GM12801 (cell line): ENCODE data around the gene WDR75.

Experiments used
- CTCF ChIP-seq: IDR thresholded peaks from one replicate; pipeline ENCODE4 v1.5.1; 2011; ENCODE audit warnings: control low read depth; ENCODE audit not compliant: insufficient read length; ENCODE audit errors: extremely low read depth

The WDR75 gene

GRCh38 chr2:189440947-189441708 is at the start of gene WDR75:
Gene WDR75, plus strand, starts transcription at chr2:189441474. Its CDS starts 19 bp downstream, at chr2:189441493.
- TF ChIP-seq CTCF = no peak

DNA sequence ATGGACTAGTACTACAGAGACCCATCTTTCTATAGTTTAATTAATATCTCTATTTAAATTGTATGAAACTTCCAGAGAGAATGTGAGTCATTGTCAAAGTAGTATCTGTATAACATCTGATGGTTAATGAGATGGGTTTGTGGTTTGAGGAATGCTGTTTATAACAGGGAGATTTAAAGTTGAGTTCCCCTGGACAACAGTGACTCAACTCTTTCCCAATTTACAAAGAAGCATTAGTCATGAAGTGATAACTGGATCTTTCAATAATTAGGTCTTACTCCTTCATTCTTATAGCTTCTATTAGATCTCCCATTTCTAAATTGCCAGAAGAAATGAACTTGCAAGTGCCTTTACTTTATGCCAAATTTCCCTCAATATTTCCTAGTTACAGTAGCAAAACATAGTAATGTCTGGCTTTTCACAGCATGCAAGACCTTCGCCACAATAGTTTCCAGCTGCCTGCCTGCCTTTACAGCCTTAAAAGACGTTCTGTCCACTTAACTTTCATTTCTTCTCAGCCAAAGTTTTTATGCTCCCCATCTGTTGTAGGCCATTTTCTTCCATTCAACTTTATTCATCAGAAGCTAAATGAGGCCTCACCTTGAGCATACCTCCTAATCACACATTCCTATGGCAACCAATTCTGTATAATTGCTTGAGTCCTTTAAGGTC is 47.7 kb upstream of the WDR75 start:
- no peak for TF ChIP-seq CTCF

DNA sequence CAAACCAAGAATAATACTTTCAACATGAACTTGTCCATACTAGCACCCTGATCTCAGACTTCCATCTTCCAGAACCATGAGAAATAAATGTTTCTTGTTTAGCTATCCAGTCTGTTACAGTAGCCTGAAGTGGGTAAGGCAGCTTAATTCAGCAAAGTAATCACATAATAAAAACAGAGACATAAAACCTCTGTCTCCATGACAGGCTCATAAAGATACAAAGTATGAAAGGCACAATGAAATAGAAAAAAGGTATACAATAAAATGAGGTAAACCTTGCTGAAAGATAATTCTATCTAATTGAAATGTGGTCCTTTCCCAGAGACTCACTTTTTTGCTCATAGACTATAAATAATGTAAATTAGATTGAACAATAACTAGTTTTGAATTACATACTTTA is 46.7 kb upstream of the WDR75 start:
- TF ChIP-seq CTCF = no peak

- no peak for TF ChIP-seq CTCF
These were observed 38.3 kb upstream of the WDR75 start for GRCh38 chr2:189402932-189403331.

DNA sequence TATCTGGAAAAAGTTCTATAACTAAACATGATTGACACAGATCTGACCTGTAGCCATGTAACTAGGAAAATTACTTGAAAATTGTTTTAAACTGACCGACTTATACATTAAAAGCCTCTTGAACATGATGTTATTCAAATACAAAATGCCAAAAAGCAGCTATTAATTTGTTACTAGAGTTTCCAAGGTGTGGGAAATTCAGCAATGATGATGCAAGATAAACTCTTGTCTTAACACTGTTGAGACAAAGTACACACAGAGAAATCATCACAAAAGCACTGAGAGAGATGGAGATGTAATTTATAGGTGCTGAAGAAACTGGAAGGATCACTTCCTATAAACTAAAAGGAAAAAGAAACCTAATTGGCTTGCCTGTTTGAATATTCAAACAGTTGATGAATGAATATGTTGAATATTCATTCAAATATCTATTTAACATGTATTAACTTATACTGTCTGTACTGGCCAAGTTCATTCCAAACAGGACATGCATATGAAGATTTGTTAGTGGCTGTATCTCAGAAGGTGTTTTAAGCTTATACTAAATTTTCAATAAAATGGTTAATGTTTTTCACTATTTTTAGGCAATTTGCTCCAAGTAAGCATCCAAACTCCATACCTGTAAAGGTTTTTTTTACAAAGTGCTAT is 34.6 kb upstream of the WDR75 start:
- no peak for TF ChIP-seq CTCF

GRCh38 chr2:189407281-189408209 is 33.7 kb upstream of the WDR75 start:
- no peak for TF ChIP-seq CTCF
